ENCODE measurements around the gene ELP1. TPM values are rescaled to one million over a fixed set of nuclear protein-coding genes. Genes with fewer than 3 reads are reported as not detected.

The ELP1 gene
- total and polyA plus RNA-seq, 2 experiments from 2014 or later = 9.1 to 46.3 TPM

- Histone ChIP-seq H3K79me2 (replicated peaks; ENCODE audit: insufficient read depth) (no peaks in the 10 kb centered on the region), H3K27me3 (ENCODE audit: insufficient read depth) (no peaks in the 10 kb centered on the region), H3K27ac (ENCODE audit: low read depth) (no peak overlapping the region), H3K36me3 (ENCODE audit: insufficient read depth) (peaks cover 13% of the 10 kb centered on the region), H3K4me1 (ENCODE audit: insufficient read depth) (no peaks in the 10 kb centered on the region), H3F3A (replicated peaks; ENCODE audit: low read depth) (no peaks in the 10 kb centered on the region), H3K9me2 (ENCODE audit: insufficient read depth) (no peaks in the 10 kb centered on the region), H4K20me1 (replicated peaks; ENCODE audit: insufficient read depth) (no peaks in the 10 kb centered on the region; the same call in 1 of the 2 replicates), H2AFZ (no peak overlapping the region), H3K4me2 (no peak overlapping the region), H3K4me3 (no peak overlapping the region)
- no peak for DNase-seq (ENCODE audit: low spot score)
- H3K9me3 Mint-ChIP-seq = no peaks in the 10 kb centered on the region
- no peak for TF ChIP-seq EZH2 (IDR thresholded peaks at IDR 0.05; ENCODE audit: low read depth, unreplicated experiment)
- no peak for TF ChIP-seq CREB1 (CRISPR knock-in tag; IDR thresholded peaks at IDR 0.05; ENCODE audit: low read depth)
- TF ChIP-seq POLR2AphosphoS5 (IDR thresholded peaks at IDR 0.05; ENCODE audit: low read depth) = no peak
- TF ChIP-seq, protein P1, sequence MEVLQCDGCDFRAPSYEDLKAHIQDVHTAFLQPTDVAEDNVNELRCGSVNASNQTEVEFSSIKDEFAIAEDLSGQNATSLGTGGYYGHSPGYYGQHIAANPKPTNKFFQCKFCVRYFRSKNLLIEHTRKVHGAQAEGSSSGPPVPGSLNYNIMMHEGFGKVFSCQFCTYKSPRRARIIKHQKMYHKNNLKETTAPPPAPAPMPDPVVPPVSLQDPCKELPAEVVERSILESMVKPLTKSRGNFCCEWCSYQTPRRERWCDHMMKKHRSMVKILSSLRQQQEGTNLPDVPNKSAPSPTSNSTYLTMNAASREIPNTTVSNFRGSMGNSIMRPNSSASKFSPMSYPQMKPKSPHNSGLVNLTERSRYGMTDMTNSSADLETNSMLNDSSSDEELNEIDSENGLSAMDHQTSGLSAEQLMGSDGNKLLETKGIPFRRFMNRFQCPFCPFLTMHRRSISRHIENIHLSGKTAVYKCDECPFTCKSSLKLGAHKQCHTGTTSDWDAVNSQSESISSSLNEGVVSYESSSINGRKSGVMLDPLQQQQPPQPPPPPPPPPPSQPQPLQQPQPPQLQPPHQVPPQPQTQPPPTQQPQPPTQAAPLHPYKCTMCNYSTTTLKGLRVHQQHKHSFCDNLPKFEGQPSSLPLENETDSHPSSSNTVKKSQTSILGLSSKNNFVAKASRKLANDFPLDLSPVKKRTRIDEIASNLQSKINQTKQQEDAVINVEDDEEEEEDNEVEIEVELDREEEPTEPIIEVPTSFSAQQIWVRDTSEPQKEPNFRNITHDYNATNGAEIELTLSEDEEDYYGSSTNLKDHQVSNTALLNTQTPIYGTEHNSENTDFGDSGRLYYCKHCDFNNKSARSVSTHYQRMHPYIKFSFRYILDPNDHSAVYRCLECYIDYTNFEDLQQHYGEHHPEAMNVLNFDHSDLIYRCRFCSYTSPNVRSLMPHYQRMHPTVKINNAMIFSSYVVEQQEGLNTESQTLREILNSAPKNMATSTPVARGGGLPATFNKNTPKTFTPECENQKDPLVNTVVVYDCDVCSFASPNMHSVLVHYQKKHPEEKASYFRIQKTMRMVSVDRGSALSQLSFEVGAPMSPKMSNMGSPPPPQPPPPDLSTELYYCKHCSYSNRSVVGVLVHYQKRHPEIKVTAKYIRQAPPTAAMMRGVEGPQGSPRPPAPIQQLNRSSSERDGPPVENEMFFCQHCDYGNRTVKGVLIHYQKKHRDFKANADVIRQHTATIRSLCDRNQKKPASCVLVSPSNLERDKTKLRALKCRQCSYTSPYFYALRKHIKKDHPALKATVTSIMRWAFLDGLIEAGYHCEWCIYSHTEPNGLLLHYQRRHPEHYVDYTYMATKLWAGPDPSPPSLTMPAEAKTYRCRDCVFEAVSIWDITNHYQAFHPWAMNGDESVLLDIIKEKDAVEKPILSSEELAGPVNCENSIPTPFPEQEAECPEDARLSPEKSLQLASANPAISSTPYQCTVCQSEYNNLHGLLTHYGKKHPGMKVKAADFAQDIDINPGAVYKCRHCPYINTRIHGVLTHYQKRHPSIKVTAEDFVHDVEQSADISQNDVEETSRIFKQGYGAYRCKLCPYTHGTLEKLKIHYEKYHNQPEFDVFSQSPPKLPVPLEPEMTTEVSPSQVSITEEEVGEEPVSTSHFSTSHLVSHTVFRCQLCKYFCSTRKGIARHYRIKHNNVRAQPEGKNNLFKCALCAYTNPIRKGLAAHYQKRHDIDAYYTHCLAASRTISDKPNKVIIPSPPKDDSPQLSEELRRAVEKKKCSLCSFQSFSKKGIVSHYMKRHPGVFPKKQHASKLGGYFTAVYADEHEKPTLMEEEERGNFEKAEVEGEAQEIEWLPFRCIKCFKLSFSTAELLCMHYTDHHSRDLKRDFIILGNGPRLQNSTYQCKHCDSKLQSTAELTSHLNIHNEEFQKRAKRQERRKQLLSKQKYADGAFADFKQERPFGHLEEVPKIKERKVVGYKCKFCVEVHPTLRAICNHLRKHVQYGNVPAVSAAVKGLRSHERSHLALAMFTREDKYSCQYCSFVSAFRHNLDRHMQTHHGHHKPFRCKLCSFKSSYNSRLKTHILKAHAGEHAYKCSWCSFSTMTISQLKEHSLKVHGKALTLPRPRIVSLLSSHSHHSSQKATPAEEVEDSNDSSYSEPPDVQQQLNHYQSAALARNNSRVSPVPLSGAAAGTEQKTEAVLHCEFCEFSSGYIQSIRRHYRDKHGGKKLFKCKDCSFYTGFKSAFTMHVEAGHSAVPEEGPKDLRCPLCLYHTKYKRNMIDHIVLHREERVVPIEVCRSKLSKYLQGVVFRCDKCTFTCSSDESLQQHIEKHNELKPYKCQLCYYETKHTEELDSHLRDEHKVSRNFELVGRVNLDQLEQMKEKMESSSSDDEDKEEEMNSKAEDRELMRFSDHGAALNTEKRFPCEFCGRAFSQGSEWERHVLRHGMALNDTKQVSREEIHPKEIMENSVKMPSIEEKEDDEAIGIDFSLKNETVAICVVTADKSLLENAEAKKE (CRISPR knock-in tag; IDR thresholded peaks at IDR 0.05) = no peak
- TF ChIP-seq STAT1 (IDR thresholded peaks at IDR 0.05; ENCODE audit: unreplicated experiment) = no peak
- no peak for TF ChIP-seq ETS1 (IDR thresholded peaks at IDR 0.05)
- TF ChIP-seq, protein P2, sequence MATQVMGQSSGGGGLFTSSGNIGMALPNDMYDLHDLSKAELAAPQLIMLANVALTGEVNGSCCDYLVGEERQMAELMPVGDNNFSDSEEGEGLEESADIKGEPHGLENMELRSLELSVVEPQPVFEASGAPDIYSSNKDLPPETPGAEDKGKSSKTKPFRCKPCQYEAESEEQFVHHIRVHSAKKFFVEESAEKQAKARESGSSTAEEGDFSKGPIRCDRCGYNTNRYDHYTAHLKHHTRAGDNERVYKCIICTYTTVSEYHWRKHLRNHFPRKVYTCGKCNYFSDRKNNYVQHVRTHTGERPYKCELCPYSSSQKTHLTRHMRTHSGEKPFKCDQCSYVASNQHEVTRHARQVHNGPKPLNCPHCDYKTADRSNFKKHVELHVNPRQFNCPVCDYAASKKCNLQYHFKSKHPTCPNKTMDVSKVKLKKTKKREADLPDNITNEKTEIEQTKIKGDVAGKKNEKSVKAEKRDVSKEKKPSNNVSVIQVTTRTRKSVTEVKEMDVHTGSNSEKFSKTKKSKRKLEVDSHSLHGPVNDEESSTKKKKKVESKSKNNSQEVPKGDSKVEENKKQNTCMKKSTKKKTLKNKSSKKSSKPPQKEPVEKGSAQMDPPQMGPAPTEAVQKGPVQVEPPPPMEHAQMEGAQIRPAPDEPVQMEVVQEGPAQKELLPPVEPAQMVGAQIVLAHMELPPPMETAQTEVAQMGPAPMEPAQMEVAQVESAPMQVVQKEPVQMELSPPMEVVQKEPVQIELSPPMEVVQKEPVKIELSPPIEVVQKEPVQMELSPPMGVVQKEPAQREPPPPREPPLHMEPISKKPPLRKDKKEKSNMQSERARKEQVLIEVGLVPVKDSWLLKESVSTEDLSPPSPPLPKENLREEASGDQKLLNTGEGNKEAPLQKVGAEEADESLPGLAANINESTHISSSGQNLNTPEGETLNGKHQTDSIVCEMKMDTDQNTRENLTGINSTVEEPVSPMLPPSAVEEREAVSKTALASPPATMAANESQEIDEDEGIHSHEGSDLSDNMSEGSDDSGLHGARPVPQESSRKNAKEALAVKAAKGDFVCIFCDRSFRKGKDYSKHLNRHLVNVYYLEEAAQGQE (IDR thresholded peaks at IDR 0.05; ENCODE audit: unreplicated experiment) = no peak
- no peak for TF ChIP-seq EZH2phosphoT487 (IDR thresholded peaks at IDR 0.05; ENCODE audit: unreplicated experiment)
- TF ChIP-seq, protein P3, sequence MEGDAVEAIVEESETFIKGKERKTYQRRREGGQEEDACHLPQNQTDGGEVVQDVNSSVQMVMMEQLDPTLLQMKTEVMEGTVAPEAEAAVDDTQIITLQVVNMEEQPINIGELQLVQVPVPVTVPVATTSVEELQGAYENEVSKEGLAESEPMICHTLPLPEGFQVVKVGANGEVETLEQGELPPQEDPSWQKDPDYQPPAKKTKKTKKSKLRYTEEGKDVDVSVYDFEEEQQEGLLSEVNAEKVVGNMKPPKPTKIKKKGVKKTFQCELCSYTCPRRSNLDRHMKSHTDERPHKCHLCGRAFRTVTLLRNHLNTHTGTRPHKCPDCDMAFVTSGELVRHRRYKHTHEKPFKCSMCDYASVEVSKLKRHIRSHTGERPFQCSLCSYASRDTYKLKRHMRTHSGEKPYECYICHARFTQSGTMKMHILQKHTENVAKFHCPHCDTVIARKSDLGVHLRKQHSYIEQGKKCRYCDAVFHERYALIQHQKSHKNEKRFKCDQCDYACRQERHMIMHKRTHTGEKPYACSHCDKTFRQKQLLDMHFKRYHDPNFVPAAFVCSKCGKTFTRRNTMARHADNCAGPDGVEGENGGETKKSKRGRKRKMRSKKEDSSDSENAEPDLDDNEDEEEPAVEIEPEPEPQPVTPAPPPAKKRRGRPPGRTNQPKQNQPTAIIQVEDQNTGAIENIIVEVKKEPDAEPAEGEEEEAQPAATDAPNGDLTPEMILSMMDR (conservative IDR thresholded peaks at IDR 0.05; ENCODE audit: low read depth in 2 of 2) = no peak
- no peak for TF ChIP-seq ZNF331 (CRISPR knock-in tag; IDR thresholded peaks at IDR 0.05; ENCODE audit: low read depth)
- TF ChIP-seq NANOG (IDR thresholded peaks at IDR 0.05; ENCODE audit: borderline replicate concordance) = no peak
- TF ChIP-seq JUNB (IDR thresholded peaks at IDR 0.05; ENCODE audit: unreplicated experiment) = no peak
- no peak overlapping the region for H3K4me3 Mint-ChIP-seq
- no peak for ATAC-seq
- no peaks in the 10 kb centered on the region for H3K27me3 Mint-ChIP-seq (ENCODE audit: insufficient read depth, low read depth, poor library complexity)
- H3K36me3 Mint-ChIP-seq (ENCODE audit: low read depth) = peaks cover 23% of the 10 kb centered on the region; the same call in 2 of the 3 replicates
- H3K4me1 Mint-ChIP-seq = no peaks in the 10 kb centered on the region
- H3K27ac Mint-ChIP-seq = no peak overlapping the region
Measured at GRCh38 chr9:108884701-108885100, 49.2 kb downstream of the ELP1 start.

Data from GM23338 (cell line).